ENCODE results near the gene ARL15.
"Not testable (repeated sequence)": the region's sequence is repeated elsewhere in the genome, so short reads cannot be mapped to it uniquely, and the experiment has no call there.

ARL15 gene

DNA sequence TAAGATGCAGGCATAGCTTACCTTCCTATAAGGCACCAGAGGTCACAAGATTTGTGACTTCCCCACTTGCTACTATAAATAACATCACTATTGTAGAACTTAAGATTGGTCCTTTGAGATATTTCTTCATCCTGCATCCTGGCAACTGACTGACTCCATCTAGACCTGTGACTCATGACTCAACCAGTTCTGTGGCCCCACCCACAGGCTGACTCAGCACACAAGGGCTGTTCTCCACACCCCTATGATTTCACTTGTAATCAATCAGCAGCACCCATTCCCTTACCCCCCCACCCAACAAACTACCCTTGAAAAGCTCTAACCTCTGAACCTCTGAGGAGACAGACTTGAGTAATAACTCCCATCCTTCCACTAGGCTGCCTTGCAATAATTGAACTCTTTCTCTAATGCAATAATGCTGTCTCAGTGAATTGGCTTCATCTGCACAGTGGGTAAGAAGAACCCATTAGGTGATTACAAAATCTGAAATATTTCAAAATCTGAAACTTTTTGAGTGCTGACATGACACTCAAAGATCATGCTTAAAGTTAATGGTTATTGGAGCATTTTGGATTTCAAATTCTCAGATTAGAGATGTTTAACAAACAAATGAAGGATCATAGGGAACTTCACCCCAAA, 296.7 kb downstream of the ARL15 start:
- DNase-seq = peak; percentile 53

DNA sequence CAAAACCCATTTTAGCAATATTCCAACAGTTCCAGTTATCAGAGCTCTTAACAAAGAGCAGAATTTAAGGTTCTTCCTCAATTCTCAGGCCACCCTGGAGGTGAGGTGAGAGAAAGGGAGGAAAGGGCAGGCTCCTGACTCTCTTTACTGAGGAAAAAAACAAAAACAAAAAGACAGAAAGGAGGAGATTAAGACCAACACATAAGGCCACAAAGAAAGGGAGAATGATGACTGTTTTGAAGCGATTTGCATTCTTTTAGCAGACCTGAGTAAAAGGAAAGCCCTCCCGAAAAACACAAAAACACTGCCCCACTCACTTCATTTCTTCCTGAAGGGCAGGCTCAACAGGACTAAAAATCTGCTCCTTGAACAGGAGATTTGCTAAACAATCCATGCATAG, 300.5 kb downstream of the ARL15 start:
- DNase-seq = no peak

DNA sequence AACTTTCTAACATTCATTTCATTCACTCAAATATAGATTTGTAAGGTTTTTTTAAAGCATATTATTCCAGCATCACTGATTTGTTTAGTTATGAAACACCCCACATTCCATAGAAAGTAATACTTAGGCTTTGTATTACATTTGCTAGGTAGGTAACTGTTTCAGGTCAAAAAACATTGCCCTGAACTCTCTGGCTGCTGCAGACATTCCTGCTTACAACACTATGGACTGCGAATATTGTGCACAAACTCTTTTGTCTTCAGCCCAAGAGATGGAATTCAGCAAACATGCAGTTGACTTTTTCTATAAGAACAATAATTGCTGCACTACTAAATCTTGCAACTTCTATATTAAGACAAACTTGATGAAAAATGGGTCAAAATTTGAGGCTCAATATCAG, 301.0 kb downstream of the ARL15 start:
- no peak for DNase-seq

DNA sequence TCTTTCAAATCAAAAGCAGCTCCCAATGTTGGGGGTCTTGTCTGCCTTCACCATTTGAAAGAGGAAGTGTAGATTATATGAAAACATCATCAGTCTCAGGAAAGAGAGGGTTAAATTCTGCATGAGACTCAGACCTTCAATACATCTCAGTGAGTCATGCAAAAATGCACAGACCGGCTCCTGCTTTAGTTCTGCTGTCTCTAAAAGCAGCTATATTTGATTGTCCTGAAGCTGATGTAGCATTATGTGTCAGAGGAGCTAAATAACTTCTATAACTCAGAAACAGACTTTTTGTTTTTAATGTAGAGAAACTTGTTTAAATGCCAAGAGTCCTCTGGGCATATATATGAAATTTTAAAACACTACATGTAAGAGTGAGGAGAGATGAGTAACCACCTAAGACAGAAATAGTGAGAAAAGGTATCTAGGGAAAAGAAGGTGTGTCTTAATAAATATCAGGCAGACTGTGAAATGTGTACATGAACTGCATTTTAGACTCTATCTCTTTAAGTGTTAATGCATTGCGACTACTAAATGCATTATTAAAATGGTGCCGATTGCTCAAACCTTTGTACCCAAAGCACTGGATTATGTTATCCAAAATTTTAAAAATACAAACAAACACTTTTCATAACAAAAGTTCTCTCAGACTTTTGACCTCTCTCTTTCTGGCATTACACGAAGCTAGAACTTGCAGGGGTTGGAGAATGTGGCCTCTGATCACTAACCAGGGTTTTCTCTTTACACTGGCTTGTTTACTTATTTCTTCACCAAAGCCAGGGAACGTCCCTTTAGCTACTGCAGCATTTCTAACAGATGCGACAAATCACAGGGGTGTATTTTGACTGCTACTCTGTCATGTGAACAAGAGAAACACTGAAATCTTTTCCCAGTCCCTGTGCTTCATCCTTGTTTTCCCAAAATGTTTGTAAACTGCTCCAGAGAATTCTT, 302.3 kb downstream of the ARL15 start:
- no peak for DNase-seq

DNA sequence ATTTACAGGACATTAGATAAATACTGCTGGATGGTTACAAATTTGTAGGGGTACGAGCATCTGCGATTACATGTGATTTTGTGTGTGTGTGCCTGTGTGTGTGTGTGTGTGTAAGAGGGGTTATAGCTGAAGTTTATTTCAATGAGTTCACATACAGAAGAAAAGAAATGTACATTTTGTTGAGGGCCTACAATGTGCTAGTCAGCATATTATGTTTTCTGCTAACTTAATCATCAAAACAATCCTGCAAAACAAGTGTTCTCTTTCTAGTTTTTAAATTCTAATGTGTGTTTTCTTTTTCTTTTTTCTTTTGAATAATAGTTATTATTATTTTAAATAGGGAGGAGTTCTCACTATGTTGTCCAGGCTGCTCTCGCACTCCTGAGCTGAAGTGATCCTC, 305.7 kb downstream of the ARL15 start:
- no peak for DNase-seq

DNA sequence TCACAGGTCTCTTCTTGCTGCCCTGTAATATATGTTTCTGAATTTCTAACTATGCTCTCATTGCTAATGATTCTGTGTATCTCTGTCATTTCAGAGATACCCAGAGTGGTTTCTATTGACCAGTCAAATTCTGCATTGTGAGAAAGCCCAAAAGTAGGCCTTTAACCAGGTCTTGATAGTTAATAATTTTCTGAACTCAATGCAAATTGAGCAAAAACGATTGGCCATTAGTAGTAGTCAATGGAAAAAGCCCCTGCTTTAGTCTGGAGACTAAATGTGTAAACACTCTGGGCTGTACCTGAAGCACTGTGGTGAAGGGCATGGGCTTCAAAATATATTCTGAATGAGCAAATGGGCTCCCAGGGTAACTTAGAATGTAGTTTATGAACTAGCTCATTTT, 307.6 kb downstream of the ARL15 start:
- DNase-seq = no peak

DNA sequence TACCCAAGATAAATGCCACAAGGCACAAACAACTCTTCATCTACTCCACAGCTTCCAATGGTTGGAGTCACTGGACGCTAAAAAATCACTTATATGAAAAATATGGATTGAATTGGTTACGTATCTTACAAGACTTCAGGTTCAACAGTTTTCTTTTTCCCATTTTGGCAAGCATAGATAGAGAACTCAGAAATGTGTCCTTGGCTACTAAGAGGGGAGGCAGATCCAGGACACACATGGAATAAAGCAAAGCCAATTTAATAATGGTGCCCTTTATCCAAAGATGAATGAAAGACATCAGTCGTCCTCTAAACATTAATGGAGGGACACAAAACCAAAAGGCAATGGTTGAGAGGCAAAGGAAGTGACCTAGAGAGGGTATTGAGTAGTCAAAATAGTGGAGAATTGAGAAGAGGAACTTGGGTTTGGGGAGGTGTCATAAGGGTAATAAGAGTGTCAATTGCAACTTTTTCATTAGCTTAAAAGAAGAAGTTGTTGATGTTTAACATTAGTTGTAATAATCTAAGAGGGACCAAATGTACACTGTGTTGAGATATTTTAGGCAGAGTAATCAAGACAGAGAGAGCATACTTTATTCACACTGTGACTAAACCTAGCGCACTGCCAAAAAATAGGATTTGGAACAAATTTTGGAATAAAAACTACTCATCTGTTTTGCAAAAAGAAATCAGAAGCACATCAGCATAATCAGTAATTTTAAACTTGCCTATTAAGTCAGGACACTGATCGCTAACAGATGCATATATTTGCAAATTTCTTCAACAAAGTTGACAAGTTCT, 308.2 kb downstream of the ARL15 start:
- DNase-seq = no peak

GRCh38 chr5:54000011-54000410, 310.4 kb downstream of the ARL15 start:
- no peak for DNase-seq

DNA sequence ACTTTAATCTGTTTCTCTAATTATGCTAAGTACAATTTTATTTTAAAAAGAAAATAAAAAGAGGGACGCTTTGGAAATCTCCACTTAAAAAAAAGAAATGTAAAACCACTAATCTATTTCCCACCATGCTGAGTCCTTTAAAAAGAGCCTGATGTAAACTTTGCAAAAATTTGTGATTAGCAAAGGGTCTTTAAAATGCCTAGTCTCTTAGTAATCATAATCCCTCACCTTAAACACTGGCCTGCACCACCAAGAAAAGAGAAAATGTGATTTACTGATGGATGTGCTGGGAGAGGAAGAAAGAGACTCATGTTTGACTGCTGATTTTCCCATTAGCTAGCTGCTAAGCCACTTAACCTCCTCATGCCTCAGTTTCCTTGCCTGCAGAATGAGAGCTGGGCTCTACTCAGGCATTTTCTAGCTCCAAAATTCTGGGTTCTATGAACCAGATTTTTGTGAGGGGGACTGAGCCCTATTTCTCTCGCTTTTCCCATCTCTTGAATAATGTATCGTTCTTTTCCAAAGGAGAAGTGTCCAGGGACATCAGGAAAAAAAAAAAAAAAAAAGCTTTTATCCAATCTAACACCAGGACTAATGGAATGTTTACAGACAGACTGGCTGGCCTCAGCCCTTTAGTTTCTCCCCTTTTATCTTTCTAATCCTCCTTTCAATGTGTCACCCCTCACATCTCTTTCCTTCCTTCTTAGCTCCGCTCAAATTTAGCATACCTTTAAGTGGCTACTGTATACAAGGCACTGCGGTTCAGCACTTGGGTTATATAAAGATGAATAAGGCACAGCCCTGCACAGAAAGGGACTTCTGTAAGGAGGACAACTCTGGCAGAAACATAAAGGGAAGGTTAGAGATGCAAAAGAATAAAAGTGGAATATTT, 312.4 kb downstream of the ARL15 start:
- DNase-seq = no peak

GRCh38 chr5:53996008-53996407, 314.4 kb downstream of the ARL15 start:
- DNase-seq = no peak

GRCh38 chr5:53994148-53994547, 316.2 kb downstream of the ARL15 start:
- DNase-seq = no peak

DNA sequence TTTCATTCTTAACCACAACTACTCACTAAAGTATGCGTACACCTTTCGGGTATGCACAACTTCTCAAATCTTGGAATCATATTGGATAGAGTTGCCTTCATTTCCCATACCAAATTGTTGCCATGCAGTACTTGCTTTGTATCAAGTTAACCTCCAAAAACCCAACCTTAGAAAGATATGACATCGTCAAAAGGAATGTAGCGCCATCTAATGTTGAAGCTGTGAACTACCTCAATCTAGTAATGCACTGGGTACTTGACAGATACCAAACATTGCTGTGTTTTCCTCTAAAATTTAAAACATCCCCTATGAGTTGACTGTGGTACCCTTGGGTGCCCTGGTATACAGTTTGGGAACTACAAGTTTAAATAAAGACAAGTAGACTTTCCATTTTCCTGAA, 318.4 kb downstream of the ARL15 start:
- DNase-seq = no peak

DNA sequence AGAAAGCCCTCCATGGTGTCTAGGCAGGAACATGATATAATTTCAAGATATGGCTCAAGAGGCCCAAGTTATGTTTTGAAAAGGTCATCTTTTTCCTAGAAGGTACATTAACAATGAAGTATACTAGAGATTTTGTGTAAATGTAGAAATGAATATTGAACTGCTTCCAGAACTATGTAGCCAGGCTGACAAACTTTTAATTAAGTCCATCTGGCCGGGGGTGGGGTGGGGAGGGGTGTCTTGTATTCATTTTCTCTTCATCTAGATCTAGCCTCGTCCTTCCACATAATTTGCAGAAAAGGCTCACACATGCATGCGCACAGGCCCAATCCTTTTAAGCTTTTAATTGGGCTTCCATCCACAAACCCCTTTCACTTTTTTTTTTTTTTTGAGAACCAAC, 323.3 kb downstream of the ARL15 start:
- DNase-seq = no peak

GRCh38 chr5:53985796-53986195, 324.6 kb downstream of the ARL15 start:
- no peak for DNase-seq

GRCh38 chr5:53984971-53985370, 325.4 kb downstream of the ARL15 start:
- no peak for DNase-seq

GRCh38 chr5:53983568-53984460, 326.6 kb downstream of the ARL15 start:
- no peak for DNase-seq

DNA sequence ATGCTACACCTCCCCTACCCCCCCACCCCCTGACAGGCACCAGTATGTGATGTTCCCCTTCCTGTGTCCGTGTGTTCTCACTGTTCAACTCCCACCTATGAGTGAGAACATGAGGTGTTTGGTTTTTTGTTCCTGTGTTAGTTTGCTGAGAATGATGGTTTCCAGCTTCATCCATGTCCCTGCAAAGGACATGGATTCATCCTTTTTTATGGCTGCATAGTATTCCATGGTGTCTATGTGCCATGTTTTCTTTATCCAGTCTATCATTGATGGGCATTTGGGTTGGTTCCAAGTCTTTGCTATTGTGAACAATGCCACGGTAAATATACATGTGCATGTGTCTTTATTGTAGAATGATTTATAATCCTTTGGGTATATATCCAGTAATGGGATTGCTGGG, 328.1 kb downstream of the ARL15 start:
- not testable (repeated sequence) for DNase-seq

- no peak for DNase-seq
Observed at GRCh38 chr5:53980061-53980460, 330.3 kb downstream of the ARL15 start.

- DNase-seq = no peak
Observed at GRCh38 chr5:53974021-53974420, 336.4 kb downstream of the ARL15 start.

- DNase-seq = no peak
Observed at GRCh38 chr5:53972314-53972713, 338.1 kb downstream of the ARL15 start.

DNA sequence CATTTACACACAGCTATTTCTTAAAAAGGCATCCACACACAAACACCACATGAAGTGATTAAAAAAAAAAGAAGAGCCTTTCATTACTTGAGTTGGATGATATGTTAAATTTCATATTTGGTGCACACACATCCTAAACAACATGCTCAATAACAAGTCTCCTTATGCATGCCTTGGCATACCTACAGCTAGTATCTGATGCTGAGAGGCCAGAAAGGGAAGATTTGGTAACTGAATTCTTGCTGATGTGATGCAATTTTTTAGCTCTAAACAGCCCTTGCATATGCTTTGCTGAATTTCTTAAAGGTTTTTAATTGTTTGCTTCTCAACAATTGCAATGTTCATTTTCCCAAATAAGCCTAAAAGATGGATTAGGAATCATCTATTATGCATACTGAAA, 338.8 kb downstream of the ARL15 start:
- DNase-seq = no peak

Measured in CD4-positive, alpha-beta T cell treated with Interleukin-15 for 1 hour (primary cell).